ENCODE results near the gene INO80.

The INO80 gene

DNA sequence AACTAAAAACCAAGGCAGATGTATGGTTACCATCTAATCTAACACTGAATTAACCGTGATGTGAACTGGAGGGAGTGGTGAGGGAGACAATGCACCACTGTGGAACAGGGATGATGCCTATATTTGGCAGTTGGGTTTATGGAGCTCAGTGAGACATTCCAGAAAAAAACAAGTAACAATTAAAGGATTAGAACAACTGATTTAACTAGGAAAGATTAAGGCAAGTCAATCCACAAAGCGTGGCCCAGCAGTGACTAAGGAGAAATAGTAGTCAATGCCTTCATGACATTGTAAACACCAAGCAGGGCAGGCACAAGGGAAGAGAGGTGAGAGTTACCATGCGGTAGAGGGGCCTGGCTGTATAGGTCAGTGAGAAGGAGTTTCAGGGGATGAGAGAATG, 124.7 kb downstream of the INO80 start (continued):
- TF ChIP-seq ZFP30 (CRISPR knock-in tag; IDR thresholded peaks at IDR 0.05), result no peak
- no peak for TF ChIP-seq BACH2 (CRISPR knock-in tag; IDR thresholded peaks at IDR 0.05; ENCODE audit: borderline replicate concordance)
- no peak for TF ChIP-seq TOX (CRISPR knock-in tag; IDR thresholded peaks at IDR 0.05; ENCODE audit: borderline replicate concordance)
- TF ChIP-seq PPARA (CRISPR knock-in tag; IDR thresholded peaks at IDR 0.05; ENCODE audit: borderline replicate concordance), result no peak
- no peak for TF ChIP-seq ZNF565 (CRISPR knock-in tag; conservative IDR thresholded peaks at IDR 0.05; ENCODE audit: low read depth)
- TF ChIP-seq SNAI2 (CRISPR knock-in tag; IDR thresholded peaks at IDR 0.05), result no peak
- TF ChIP-seq ARNTL (CRISPR knock-in tag; IDR thresholded peaks at IDR 0.05; ENCODE audit: borderline replicate concordance, low read depth), result no peak

DNA sequence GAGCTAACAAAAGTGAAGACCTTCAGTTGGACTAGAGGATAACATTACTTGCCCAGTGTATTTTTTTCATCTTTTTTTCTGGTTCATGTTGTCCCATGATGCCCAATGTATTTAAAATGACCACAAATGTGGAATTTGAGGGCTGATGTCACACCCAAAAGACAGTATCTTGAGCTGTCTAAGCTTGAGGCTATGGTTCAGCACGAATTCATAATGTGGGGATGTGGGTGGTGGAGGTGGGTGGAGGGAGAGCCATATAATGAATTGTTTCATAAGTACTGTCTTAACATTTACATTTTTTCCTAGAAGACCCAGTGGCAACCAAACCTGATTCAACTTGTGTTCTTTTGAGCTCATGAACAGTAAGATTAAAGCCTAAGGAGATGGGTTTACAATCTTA, 125.3 kb downstream of the INO80 start:
- TF ChIP-seq ZFP3 (CRISPR knock-in tag; IDR thresholded peaks at IDR 0.05), result no peak
- TF ChIP-seq, protein P1, sequence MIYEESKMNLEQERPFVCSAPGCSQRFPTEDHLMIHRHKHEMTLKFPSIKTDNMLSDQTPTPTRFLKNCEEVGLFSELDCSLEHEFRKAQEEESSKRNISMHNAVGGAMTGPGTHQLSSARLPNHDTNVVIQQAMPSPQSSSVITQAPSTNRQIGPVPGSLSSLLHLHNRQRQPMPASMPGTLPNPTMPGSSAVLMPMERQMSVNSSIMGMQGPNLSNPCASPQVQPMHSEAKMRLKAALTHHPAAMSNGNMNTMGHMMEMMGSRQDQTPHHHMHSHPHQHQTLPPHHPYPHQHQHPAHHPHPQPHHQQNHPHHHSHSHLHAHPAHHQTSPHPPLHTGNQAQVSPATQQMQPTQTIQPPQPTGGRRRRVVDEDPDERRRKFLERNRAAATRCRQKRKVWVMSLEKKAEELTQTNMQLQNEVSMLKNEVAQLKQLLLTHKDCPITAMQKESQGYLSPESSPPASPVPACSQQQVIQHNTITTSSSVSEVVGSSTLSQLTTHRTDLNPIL (CRISPR knock-in tag; IDR thresholded peaks at IDR 0.05; ENCODE audit: low read depth), result no peak
- TF ChIP-seq, protein P2, sequence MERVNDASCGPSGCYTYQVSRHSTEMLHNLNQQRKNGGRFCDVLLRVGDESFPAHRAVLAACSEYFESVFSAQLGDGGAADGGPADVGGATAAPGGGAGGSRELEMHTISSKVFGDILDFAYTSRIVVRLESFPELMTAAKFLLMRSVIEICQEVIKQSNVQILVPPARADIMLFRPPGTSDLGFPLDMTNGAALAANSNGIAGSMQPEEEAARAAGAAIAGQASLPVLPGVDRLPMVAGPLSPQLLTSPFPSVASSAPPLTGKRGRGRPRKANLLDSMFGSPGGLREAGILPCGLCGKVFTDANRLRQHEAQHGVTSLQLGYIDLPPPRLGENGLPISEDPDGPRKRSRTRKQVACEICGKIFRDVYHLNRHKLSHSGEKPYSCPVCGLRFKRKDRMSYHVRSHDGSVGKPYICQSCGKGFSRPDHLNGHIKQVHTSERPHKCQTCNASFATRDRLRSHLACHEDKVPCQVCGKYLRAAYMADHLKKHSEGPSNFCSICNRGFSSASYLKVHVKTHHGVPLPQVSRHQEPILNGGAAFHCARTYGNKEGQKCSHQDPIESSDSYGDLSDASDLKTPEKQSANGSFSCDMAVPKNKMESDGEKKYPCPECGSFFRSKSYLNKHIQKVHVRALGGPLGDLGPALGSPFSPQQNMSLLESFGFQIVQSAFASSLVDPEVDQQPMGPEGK (CRISPR knock-in tag; IDR thresholded peaks at IDR 0.05; ENCODE audit: borderline replicate concordance), result no peak
- TF ChIP-seq ZNF565 (CRISPR knock-in tag; conservative IDR thresholded peaks at IDR 0.05; ENCODE audit: low read depth), result no peak
- TF ChIP-seq ZNF70 (CRISPR knock-in tag; IDR thresholded peaks at IDR 0.05), result no peak
- TF ChIP-seq ISL1 (CRISPR knock-in tag; IDR thresholded peaks at IDR 0.05), result no peak
- TF ChIP-seq GLIS3 (CRISPR knock-in tag; IDR thresholded peaks at IDR 0.05), result no peak
- no peak for TF ChIP-seq CSDC2 (CRISPR knock-in tag; IDR thresholded peaks at IDR 0.05)
- TF ChIP-seq ESRRG (CRISPR knock-in tag; IDR thresholded peaks at IDR 0.05), result no peak
- no peak for TF ChIP-seq PPARA (CRISPR knock-in tag; IDR thresholded peaks at IDR 0.05; ENCODE audit: borderline replicate concordance)
- no peak for TF ChIP-seq OSR1 (CRISPR knock-in tag; IDR thresholded peaks at IDR 0.05)
- TF ChIP-seq, protein P3, sequence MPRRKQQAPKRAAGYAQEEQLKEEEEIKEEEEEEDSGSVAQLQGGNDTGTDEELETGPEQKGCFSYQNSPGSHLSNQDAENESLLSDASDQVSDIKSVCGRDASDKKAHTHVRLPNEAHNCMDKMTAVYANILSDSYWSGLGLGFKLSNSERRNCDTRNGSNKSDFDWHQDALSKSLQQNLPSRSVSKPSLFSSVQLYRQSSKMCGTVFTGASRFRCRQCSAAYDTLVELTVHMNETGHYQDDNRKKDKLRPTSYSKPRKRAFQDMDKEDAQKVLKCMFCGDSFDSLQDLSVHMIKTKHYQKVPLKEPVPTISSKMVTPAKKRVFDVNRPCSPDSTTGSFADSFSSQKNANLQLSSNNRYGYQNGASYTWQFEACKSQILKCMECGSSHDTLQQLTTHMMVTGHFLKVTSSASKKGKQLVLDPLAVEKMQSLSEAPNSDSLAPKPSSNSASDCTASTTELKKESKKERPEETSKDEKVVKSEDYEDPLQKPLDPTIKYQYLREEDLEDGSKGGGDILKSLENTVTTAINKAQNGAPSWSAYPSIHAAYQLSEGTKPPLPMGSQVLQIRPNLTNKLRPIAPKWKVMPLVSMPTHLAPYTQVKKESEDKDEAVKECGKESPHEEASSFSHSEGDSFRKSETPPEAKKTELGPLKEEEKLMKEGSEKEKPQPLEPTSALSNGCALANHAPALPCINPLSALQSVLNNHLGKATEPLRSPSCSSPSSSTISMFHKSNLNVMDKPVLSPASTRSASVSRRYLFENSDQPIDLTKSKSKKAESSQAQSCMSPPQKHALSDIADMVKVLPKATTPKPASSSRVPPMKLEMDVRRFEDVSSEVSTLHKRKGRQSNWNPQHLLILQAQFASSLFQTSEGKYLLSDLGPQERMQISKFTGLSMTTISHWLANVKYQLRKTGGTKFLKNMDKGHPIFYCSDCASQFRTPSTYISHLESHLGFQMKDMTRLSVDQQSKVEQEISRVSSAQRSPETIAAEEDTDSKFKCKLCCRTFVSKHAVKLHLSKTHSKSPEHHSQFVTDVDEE (CRISPR knock-in tag; IDR thresholded peaks at IDR 0.05), result no peak
- no peak for TF ChIP-seq BACH2 (CRISPR knock-in tag; IDR thresholded peaks at IDR 0.05; ENCODE audit: borderline replicate concordance)
- TF ChIP-seq ZNF8 (CRISPR knock-in tag; IDR thresholded peaks at IDR 0.05), result no peak
- TF ChIP-seq ZFP30 (CRISPR knock-in tag; IDR thresholded peaks at IDR 0.05), result no peak
- ATAC-seq, result no peak

DNA sequence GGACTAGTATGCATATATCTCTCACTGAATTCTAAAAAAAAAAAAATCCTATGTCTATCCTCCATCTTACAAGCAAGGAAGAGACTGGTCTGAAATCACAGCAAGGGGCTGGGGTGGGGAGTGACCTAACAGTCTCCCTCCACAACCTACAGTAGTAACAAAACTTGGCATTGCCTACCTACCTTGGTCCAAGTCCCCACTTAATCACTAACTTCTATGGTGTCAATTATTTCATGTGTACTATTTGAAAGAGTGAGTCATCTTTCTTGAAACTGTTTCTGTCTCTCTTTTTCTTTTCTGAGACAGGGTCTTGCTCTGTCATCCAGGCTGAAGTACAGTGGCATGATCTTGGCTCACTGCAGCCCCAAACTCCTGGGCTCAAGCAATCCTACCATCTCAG, 126.0 kb downstream of the INO80 start:
- ATAC-seq, result no peak
- TF ChIP-seq OSR1 (CRISPR knock-in tag; IDR thresholded peaks at IDR 0.05) (no peak), RARB (CRISPR knock-in tag; IDR thresholded peaks at IDR 0.05) (no peak), TCF4 (CRISPR knock-in tag; IDR thresholded peaks at IDR 0.05; ENCODE audit: borderline replicate concordance) (no peak), ZNF70 (CRISPR knock-in tag; IDR thresholded peaks at IDR 0.05) (no peak), BACH2 (CRISPR knock-in tag; IDR thresholded peaks at IDR 0.05; ENCODE audit: borderline replicate concordance) (no peak), ZFP30 (CRISPR knock-in tag; IDR thresholded peaks at IDR 0.05) (no peak), TOX (CRISPR knock-in tag; IDR thresholded peaks at IDR 0.05; ENCODE audit: borderline replicate concordance) (no peak)
- TF ChIP-seq, protein P2 (CRISPR knock-in tag; IDR thresholded peaks at IDR 0.05; ENCODE audit: borderline replicate concordance), result no peak
- TF ChIP-seq, protein P1 (CRISPR knock-in tag; IDR thresholded peaks at IDR 0.05; ENCODE audit: low read depth), result no peak
- TF ChIP-seq, protein P3 (CRISPR knock-in tag; IDR thresholded peaks at IDR 0.05), result no peak
